HepG2 (cell line): ENCODE data around the gene OBSL1. TPM values are rescaled to one million over a fixed set of nuclear protein-coding genes. Genes with fewer than 3 reads are reported as not detected.

Source experiments
- ATAC-seq: fragments of 200-7000 bp; cut with Tn5 transposase; 3 replicates; pipeline ENCODE4 v1.9.1; 2020; ENCODE audit warnings: mild to moderate bottlenecking, moderate library complexity
- BruUV-seq: library from RNA; stranded (reverse); fragments of 400-500 nt; replicated peaks from 2 replicates; lab custom pipeline; 2021; lab: Mats Ljungman, UMichigan
- CTCF ChIA-PET: fragments of 300-600 bp; formaldehyde crosslinking; extraction: SDS; loops from one replicate; lab custom pipeline; 2021; ENCODE audit warnings: low total read pairs, inconsistent platforms, low intra/inter-chr PET ratio; lab: Yijun Ruan, JAX
- POLR2A ChIA-PET: fragments of 350-600 bp; sonication (Branson Sonifier 250); formaldehyde crosslinking; loops from one replicate; lab custom pipeline; 2020; ENCODE audit warnings: antibody characterized with exemption, inconsistent platforms; lab: Yijun Ruan, JAX
- DNase-seq: peaks from one replicate; pipeline ENCODE4 v3.0.0-alpha.2; 2015; ENCODE audit warnings: low spot score
- FAIRE-seq: peaks from 3 replicates; lab custom pipeline; 2011; peaks lifted over from hg19 to GRCh38; lab: Jason Lieb, UNC
- H2AFZ ChIP-seq: one replicate; pipeline ENCODE4 v1.6.1; 2011; ENCODE audit warnings: low read length, inconsistent platforms
- H3K27ac ChIP-seq: fragments of 300-600 bp; 3 replicates; pipeline ENCODE4 v1.8.0; 2011; ENCODE audit warnings: mixed run types, mild to moderate bottlenecking, mixed read lengths, low read length, inconsistent platforms; ENCODE audit not compliant: insufficient read depth; ENCODE audit errors: extremely low read length
- H3K27me3 ChIP-seq, 2 experiments: fragments of 200-600 bp in 1 of 2; 2 replicates in 1 of 2; 3 replicates in 1 of 2; pipeline versions ENCODE4 v1.6.0 to v1.8.0; 2011; ENCODE audit warnings: low read length in 2 of 2, mild to moderate bottlenecking in 2 of 2, moderate library complexity in 2 of 2, inconsistent platforms in 1 of 2; ENCODE audit not compliant: insufficient read depth in 2 of 2, control insufficient read depth in 1 of 2
- H3K36me3 ChIP-seq, 2 experiments: fragments of 200-600 bp in 1 of 2; replicated peaks in 1 of 2; 2 replicates in 1 of 2; 3 replicates in 1 of 2; pipeline versions ENCODE4 v1.5.1 to v1.8.0; 2011; ENCODE audit warnings: low read length in 2 of 2, inconsistent platforms in 1 of 2; ENCODE audit not compliant: insufficient read depth in 2 of 2, control insufficient read depth in 1 of 2
- H3K4me1 ChIP-seq: 2 replicates; pipeline ENCODE4 v1.5.1; 2012; ENCODE audit warnings: low read length, inconsistent platforms; ENCODE audit not compliant: insufficient read depth
- H3K4me2 ChIP-seq: 2 replicates; pipeline ENCODE4 v1.6.0; 2011; ENCODE audit warnings: low read depth, low read length, inconsistent platforms
- H3K4me3 ChIP-seq, 3 experiments: fragments of 200-600 bp in 1 of 3; sonication (generic), shearing (Covaris generic) in 1 of 3; replicated peaks in 1 of 3; 2 replicates each; pipeline ENCODE4 v1.5.1; 2011 to 2016; ENCODE audit warnings: low read length in 3 of 3, inconsistent platforms in 2 of 3, low read depth in 2 of 3, mild to moderate bottlenecking in 2 of 3, control low read depth in 1 of 3, mixed read lengths in 1 of 3; ENCODE audit not compliant: insufficient read depth in 1 of 3
- H3K79me2 ChIP-seq: one replicate; pipeline ENCODE4 v1.6.1; 2011; ENCODE audit warnings: low read length, inconsistent platforms; ENCODE audit not compliant: insufficient read depth
- H3K9ac ChIP-seq: 2 replicates; pipeline ENCODE4 v1.6.0; 2011; ENCODE audit warnings: mild to moderate bottlenecking, low read depth, low read length, inconsistent platforms; ENCODE audit not compliant: insufficient read depth
- H3K9me3 ChIP-seq: 2 replicates; pipeline ENCODE4 v1.5.1; 2012; ENCODE audit warnings: mild to moderate bottlenecking, low read length
- H4K20me1 ChIP-seq: 2 replicates; pipeline ENCODE4 v1.6.0; 2011; ENCODE audit warnings: inconsistent platforms, mild to moderate bottlenecking, low read length, moderate library complexity; ENCODE audit not compliant: insufficient read depth
- AFF4 ChIP-seq: sonication (generic); formaldehyde crosslinking; IDR thresholded peaks from 2 replicates; pipeline ENCODE4 v1.4.0; 2020; ENCODE audit warnings: missing genetic modification reagents
- CENPX ChIP-seq: sonication (generic); formaldehyde crosslinking; IDR thresholded peaks from 2 replicates; pipeline ENCODE4 v1.9.0; 2021; ENCODE audit warnings: mild to moderate bottlenecking, missing genetic modification reagents, moderate library complexity
- FOXP4 ChIP-seq: sonication (generic); formaldehyde crosslinking; IDR thresholded peaks from 2 replicates; pipeline ENCODE4 v1.4.0; 2020; ENCODE audit warnings: missing genetic modification reagents
- HNRNPK ChIP-seq: fragments of 200-400 bp; formaldehyde crosslinking; IDR thresholded peaks from 2 replicates; pipeline ENCODE4 v1.6.1; 2018; ENCODE audit warnings: low read length, low read depth, moderate library complexity, mild to moderate bottlenecking; ENCODE audit not compliant: poor library complexity, severe bottlenecking
- MTF2 ChIP-seq: sonication (generic); formaldehyde crosslinking; IDR thresholded peaks from 2 replicates; pipeline ENCODE4 v1.5.0; 2020; ENCODE audit warnings: missing genetic modification reagents, borderline replicate concordance
- SMYD3 ChIP-seq: sonication (generic); formaldehyde crosslinking; IDR thresholded peaks from 2 replicates; pipeline ENCODE4 v1.8.1; 2023; ENCODE audit warnings: mild to moderate bottlenecking, missing genetic modification reagents
- YY1 ChIP-seq: IDR thresholded peaks from 2 replicates; pipeline ENCODE4 v1.6.1; 2011; ENCODE audit warnings: low read length, low read depth, moderate library complexity, mild to moderate bottlenecking; ENCODE audit not compliant: insufficient read depth, insufficient replicate concordance
- ZNF530 ChIP-seq: sonication (generic); formaldehyde crosslinking; IDR thresholded peaks from 2 replicates; pipeline ENCODE4 v1.5.0; 2020; ENCODE audit warnings: low read depth, mild to moderate bottlenecking, missing genetic modification reagents
- ZNF607 ChIP-seq: sonication (generic); formaldehyde crosslinking; IDR thresholded peaks from 2 replicates; pipeline ENCODE4 v1.5.1; 2020; ENCODE audit warnings: missing genetic modification reagents, mild to moderate bottlenecking, borderline replicate concordance
- ZSCAN21 ChIP-seq: sonication (generic); formaldehyde crosslinking; IDR thresholded peaks from 2 replicates; pipeline ENCODE4 v1.8.0; 2022; ENCODE audit warnings: mild to moderate bottlenecking, missing genetic modification reagents, moderate library complexity, borderline replicate concordance
- WGBS: methylation state at CpG from one replicate; pipeline ENCODE4 v1.1.6; 2017; ENCODE audit warnings: low lambda C conversion rate; 5-methylcytosine and 5-hydroxymethylcytosine counted together
- in situ Hi-C: cut with HindIII; loops from 2 replicates; pipeline ENCODE4 v1.10.0; 2017; ENCODE audit warnings: low pct_unique_long_range_greater_than_20kb; ENCODE audit not compliant: extremely low pct_ligation_motif_present
- intact Hi-C: fragments of 100-400 bp; cut with micrococcal nuclease; formaldehyde crosslinking; loops from one replicate; pipeline ENCODE4 v1.10.0; 2022; ENCODE audit not compliant: unreplicated experiment
- polyA plus RNA-seq, 8 experiments: library from polyadenylated mRNA; depleted of rRNA in 3 of 8; stranded (reverse) in 7 of 8; unstranded in 1 of 8; fragments of >200 nt; fragmentation: Illumina TruSeq in 4 of 8; extraction: Trizol in 4 of 8; gene quantifications; 2 replicates each; pipeline versions ENCODE4 v1.2.1 to v1.2.3, GENCODE V29; 2011 to 2016; ENCODE audit warnings: low read depth in 4 of 8, missing spikeins in 1 of 8, mixed read lengths in 1 of 8; ENCODE audit not compliant: insufficient read depth in 1 of 8
- total RNA-seq, 5 experiments: library from RNA; depleted of rRNA; stranded (reverse); fragments of >200 nt; fragmentation: Illumina TruSeq; extraction: Trizol; gene quantifications; 2 replicates each; pipeline ENCODE4 v1.2.3, GENCODE V29; 2016; ENCODE audit warnings: low read depth in 1 of 5
- TF ChIP-seq, protein P1 (sequence below): sonication (generic); formaldehyde crosslinking; IDR thresholded peaks from 2 replicates; pipeline ENCODE4 v1.4.0; 2020; ENCODE audit warnings: missing genetic modification reagents, borderline replicate concordance

The OBSL1 gene
- total and polyA plus RNA-seq, 2 of the 13 experiments (the other 11 are each of a cell fraction or from before 2014, with no cell fraction given): 86.7 to 218 TPM

DNA sequence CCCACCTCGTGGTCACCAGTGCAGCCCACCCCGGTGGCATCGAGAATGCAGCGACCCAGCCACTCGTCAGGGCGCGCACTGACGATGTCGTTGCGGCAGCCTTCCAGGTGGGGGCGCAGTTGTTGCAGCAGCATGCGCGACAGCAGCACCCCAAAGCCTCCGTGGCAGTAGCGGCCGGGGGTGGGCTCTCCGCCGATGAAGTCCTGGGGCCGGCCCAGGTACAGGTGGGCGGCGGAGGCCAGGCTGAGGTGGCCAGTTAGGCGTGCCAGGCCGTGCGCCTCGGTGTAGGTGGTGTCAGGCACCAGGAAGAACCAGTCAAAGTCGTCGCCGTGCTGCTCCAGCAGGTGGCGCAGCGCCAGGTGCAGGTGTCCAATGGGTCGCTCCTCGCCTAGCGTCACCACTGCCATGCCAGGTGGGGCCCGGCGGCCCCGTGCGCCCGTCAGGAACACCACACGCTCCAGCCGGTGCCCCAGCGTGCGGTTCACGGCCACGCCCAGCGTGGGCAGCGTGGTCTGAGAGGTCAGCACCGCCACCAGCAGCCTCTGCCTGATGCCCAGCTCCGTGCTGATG lies 29.6 kb downstream of the OBSL1 start:
- no TSS peak for BruUV-seq
- Histone ChIP-seq H3K4me1 (peaks cover 63% of the 10 kb centered on the region), H3K4me2 (peak overlapping the region; percentile 90), H3K27ac (no peak overlapping the region), H3K27me3 (peaks cover 0 to 3% of the 10 kb centered on the region in 2 experiments; a peak in 3 of 5 replicates), H2AFZ (no peak overlapping the region), H3K9me3 (no peaks in the 10 kb centered on the region), H3K36me3 (peaks cover 15 to 27% of the 10 kb centered on the region in 2 experiments), H3K4me3 (peak overlapping the region; percentile 87 to 90 (median 89); a peak in 5 of 6 replicates), H3K9ac (peak overlapping the region; percentile 84; the same call in 1 of the 2 replicates), H3K79me2 (peaks cover 32% of the 10 kb centered on the region), H4K20me1 (peaks cover 50% of the 10 kb centered on the region)
- POLR2A ChIA-PET: interaction anchor here (0.6 to 3.9 kb wide), 3 partner anchors 19 to 56 kb away, joined by 3 to 44 read pairs (median 5); partner anchors contain the start of genes OBSL1 and STK11IP
- peak; percentile 82 for DNase-seq
- intact Hi-C loops: loop anchor here (1.0 to 2.0 kb wide), 3 partner anchors 19 to 148 kb away; no protein-coding TSS in a partner anchor
- ATAC-seq: peak; percentile 23
- FAIRE-seq: peak; percentile 72
- CTCF ChIA-PET: interaction anchor here (0.8 to 5.3 kb wide), 11 partner anchors 9 to 148 kb away, joined by 3 to 127 read pairs (median 8); partner anchors contain the start of gene STK11IP
- 38% methylated on average over 36 of the region's 48 CpGs for WGBS
- in situ Hi-C loops: loop anchor here (5.0 kb wide), 1 partner anchor 101 kb away; no protein-coding TSS in a partner anchor
- TF ChIP-seq, protein P1, sequence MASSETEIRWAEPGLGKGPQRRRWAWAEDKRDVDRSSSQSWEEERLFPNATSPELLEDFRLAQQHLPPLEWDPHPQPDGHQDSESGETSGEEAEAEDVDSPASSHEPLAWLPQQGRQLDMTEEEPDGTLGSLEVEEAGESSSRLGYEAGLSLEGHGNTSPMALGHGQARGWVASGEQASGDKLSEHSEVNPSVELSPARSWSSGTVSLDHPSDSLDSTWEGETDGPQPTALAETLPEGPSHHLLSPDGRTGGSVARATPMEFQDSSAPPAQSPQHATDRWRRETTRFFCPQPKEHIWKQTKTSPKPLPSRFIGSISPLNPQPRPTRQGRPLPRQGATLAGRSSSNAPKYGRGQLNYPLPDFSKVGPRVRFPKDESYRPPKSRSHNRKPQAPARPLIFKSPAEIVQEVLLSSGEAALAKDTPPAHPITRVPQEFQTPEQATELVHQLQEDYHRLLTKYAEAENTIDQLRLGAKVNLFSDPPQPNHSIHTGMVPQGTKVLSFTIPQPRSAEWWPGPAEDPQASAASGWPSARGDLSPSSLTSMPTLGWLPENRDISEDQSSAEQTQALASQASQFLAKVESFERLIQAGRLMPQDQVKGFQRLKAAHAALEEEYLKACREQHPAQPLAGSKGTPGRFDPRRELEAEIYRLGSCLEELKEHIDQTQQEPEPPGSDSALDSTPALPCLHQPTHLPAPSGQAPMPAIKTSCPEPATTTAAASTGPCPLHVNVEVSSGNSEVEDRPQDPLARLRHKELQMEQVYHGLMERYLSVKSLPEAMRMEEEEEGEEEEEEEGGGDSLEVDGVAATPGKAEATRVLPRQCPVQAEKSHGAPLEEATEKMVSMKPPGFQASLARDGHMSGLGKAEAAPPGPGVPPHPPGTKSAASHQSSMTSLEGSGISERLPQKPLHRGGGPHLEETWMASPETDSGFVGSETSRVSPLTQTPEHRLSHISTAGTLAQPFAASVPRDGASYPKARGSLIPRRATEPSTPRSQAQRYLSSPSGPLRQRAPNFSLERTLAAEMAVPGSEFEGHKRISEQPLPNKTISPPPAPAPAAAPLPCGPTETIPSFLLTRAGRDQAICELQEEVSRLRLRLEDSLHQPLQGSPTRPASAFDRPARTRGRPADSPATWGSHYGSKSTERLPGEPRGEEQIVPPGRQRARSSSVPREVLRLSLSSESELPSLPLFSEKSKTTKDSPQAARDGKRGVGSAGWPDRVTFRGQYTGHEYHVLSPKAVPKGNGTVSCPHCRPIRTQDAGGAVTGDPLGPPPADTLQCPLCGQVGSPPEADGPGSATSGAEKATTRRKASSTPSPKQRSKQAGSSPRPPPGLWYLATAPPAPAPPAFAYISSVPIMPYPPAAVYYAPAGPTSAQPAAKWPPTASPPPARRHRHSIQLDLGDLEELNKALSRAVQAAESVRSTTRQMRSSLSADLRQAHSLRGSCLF (CRISPR knock-in tag): no peak
- no peak for TF ChIP-seq CENPX (CRISPR knock-in tag)
- peak; percentile 90 for TF ChIP-seq ZSCAN21 (CRISPR knock-in tag)
- TF ChIP-seq AFF4 (CRISPR knock-in tag): no peak
- TF ChIP-seq FOXP4 (CRISPR knock-in tag): peak; percentile 46; the same call in 1 of the 2 replicates
- TF ChIP-seq ZNF530 (CRISPR knock-in tag): no peak
- peak; percentile 77; the same call in 1 of the 2 replicates for TF ChIP-seq MTF2
- TF ChIP-seq ZNF607: no peak
- peak; percentile 71 for TF ChIP-seq YY1
- TF ChIP-seq SMYD3: no peak
- TF ChIP-seq HNRNPK: peak; percentile 53
